HepG2 (cell line): ENCODE measurements around the gene DLL4. TPM values are rescaled to one million over a fixed set of nuclear protein-coding genes. Genes with fewer than 3 reads are reported as not detected.

Experiments
- ATAC-seq: fragments of 200-7000 bp; cut with Tn5 transposase; 3 replicates; pipeline ENCODE4 v1.9.1; 2020; ENCODE audit warnings: mild to moderate bottlenecking, moderate library complexity
- BruUV-seq: library from RNA; stranded (reverse); fragments of 400-500 nt; replicated peaks from 2 replicates; lab custom pipeline; 2021; lab: Mats Ljungman, UMichigan
- CTCF ChIA-PET: fragments of 300-600 bp; formaldehyde crosslinking; extraction: SDS; loops from one replicate; lab custom pipeline; 2021; ENCODE audit warnings: low total read pairs, inconsistent platforms, low intra/inter-chr PET ratio; lab: Yijun Ruan, JAX
- POLR2A ChIA-PET: fragments of 350-600 bp; sonication (Branson Sonifier 250); formaldehyde crosslinking; loops from one replicate; lab custom pipeline; 2020; ENCODE audit warnings: antibody characterized with exemption, inconsistent platforms; lab: Yijun Ruan, JAX
- DNase-seq: peaks from one replicate; pipeline ENCODE4 v3.0.0-alpha.2; 2015; ENCODE audit warnings: low spot score
- FAIRE-seq: peaks from 3 replicates; lab custom pipeline; 2011; peaks lifted over from hg19 to GRCh38; lab: Jason Lieb, UNC
- H2AFZ ChIP-seq: one replicate; pipeline ENCODE4 v1.6.1; 2011; ENCODE audit warnings: low read length, inconsistent platforms
- H3K27ac ChIP-seq: fragments of 300-600 bp; 3 replicates; pipeline ENCODE4 v1.8.0; 2011; ENCODE audit warnings: mixed run types, mild to moderate bottlenecking, mixed read lengths, low read length, inconsistent platforms; ENCODE audit not compliant: insufficient read depth; ENCODE audit errors: extremely low read length
- H3K27me3 ChIP-seq, 2 experiments: fragments of 200-600 bp in 1 of 2; 2 replicates in 1 of 2; 3 replicates in 1 of 2; pipeline versions ENCODE4 v1.6.0 to v1.8.0; 2011; ENCODE audit warnings: low read length in 2 of 2, mild to moderate bottlenecking in 2 of 2, moderate library complexity in 2 of 2, inconsistent platforms in 1 of 2; ENCODE audit not compliant: insufficient read depth in 2 of 2, control insufficient read depth in 1 of 2
- H3K36me3 ChIP-seq, 2 experiments: fragments of 200-600 bp in 1 of 2; replicated peaks in 1 of 2; 2 replicates in 1 of 2; 3 replicates in 1 of 2; pipeline versions ENCODE4 v1.5.1 to v1.8.0; 2011; ENCODE audit warnings: low read length in 2 of 2, inconsistent platforms in 1 of 2; ENCODE audit not compliant: insufficient read depth in 2 of 2, control insufficient read depth in 1 of 2
- H3K4me1 ChIP-seq: 2 replicates; pipeline ENCODE4 v1.5.1; 2012; ENCODE audit warnings: low read length, inconsistent platforms; ENCODE audit not compliant: insufficient read depth
- H3K4me2 ChIP-seq: 2 replicates; pipeline ENCODE4 v1.6.0; 2011; ENCODE audit warnings: low read depth, low read length, inconsistent platforms
- H3K4me3 ChIP-seq, 3 experiments: fragments of 200-600 bp in 1 of 3; sonication (generic), shearing (Covaris generic) in 1 of 3; replicated peaks in 1 of 3; 2 replicates each; pipeline ENCODE4 v1.5.1; 2011 to 2016; ENCODE audit warnings: low read length in 3 of 3, inconsistent platforms in 2 of 3, low read depth in 2 of 3, mild to moderate bottlenecking in 2 of 3, control low read depth in 1 of 3, mixed read lengths in 1 of 3; ENCODE audit not compliant: insufficient read depth in 1 of 3
- H3K79me2 ChIP-seq: one replicate; pipeline ENCODE4 v1.6.1; 2011; ENCODE audit warnings: low read length, inconsistent platforms; ENCODE audit not compliant: insufficient read depth
- H3K9ac ChIP-seq: 2 replicates; pipeline ENCODE4 v1.6.0; 2011; ENCODE audit warnings: mild to moderate bottlenecking, low read depth, low read length, inconsistent platforms; ENCODE audit not compliant: insufficient read depth
- H3K9me3 ChIP-seq: 2 replicates; pipeline ENCODE4 v1.5.1; 2012; ENCODE audit warnings: mild to moderate bottlenecking, low read length
- H4K20me1 ChIP-seq: 2 replicates; pipeline ENCODE4 v1.6.0; 2011; ENCODE audit warnings: inconsistent platforms, mild to moderate bottlenecking, low read length, moderate library complexity; ENCODE audit not compliant: insufficient read depth
- AGO2 ChIP-seq: fragments of 200-400 bp; formaldehyde crosslinking; optimal IDR thresholded peaks from 2 replicates; pipeline ENCODE3; 2017; ENCODE audit warnings: mild to moderate bottlenecking, low read depth, low read length, moderate library complexity
- ETS1 ChIP-seq: sonication (generic); formaldehyde crosslinking; IDR thresholded peaks from 2 replicates; pipeline ENCODE4 v1.4.0; 2020; ENCODE audit warnings: missing genetic modification reagents
- GTF2F1 ChIP-seq: fragments of 150-350 bp; IDR thresholded peaks from 2 replicates; pipeline ENCODE4 v1.6.1; 2014; ENCODE audit warnings: low read length
- KAT2B ChIP-seq: fragments of 150-350 bp; IDR thresholded peaks from 2 replicates; pipeline ENCODE4 v1.6.1; 2014; ENCODE audit warnings: low read depth, low read length, borderline replicate concordance
- MTA1 ChIP-seq: sonication (generic); formaldehyde crosslinking; IDR thresholded peaks from 2 replicates; pipeline ENCODE4 v1.4.0; 2020; ENCODE audit warnings: missing genetic modification reagents, mild to moderate bottlenecking, borderline replicate concordance
- RARG ChIP-seq: sonication (generic); formaldehyde crosslinking; IDR thresholded peaks from 2 replicates; pipeline ENCODE4 v1.4.0; 2020; ENCODE audit warnings: low read depth, mild to moderate bottlenecking, missing genetic modification reagents
- RFX1 ChIP-seq: fragments of 450-650 bp; IDR thresholded peaks from 2 replicates; pipeline ENCODE4 v1.6.1; 2017
- SATB2 ChIP-seq: sonication (generic); formaldehyde crosslinking; IDR thresholded peaks from 2 replicates; pipeline ENCODE4 v1.5.0; 2020; ENCODE audit warnings: missing genetic modification reagents
- TOE1 ChIP-seq: sonication (generic); formaldehyde crosslinking; IDR thresholded peaks from 2 replicates; pipeline ENCODE4 v1.4.0; 2020; ENCODE audit warnings: mild to moderate bottlenecking, missing genetic modification reagents
- ZBTB21 ChIP-seq: sonication (generic); formaldehyde crosslinking; IDR thresholded peaks from 2 replicates; pipeline ENCODE4 v1.4.0; 2020; ENCODE audit warnings: missing genetic modification reagents
- ZHX2 ChIP-seq, 2 experiments: sonication (generic) in 1 of 2; formaldehyde crosslinking in 1 of 2; IDR thresholded peaks; 2 replicates each; pipeline versions ENCODE4 v1.6.1 to v1.9.0; 2014 to 2022; ENCODE audit warnings: antibody characterized with exemption in 1 of 2, borderline replicate concordance in 1 of 2, inconsistent platforms in 1 of 2, low read depth in 1 of 2, missing genetic modification reagents in 1 of 2
- ZNF20 ChIP-seq: sonication (generic); formaldehyde crosslinking; IDR thresholded peaks from 2 replicates; pipeline ENCODE4 v1.4.0; 2020; ENCODE audit warnings: mild to moderate bottlenecking, moderate library complexity, missing genetic modification reagents
- ZNF280D ChIP-seq: sonication (generic); formaldehyde crosslinking; IDR thresholded peaks from 2 replicates; pipeline ENCODE4 v1.5.1; 2020; ENCODE audit warnings: mild to moderate bottlenecking, missing genetic modification reagents
- ZNF749 ChIP-seq: sonication (generic); formaldehyde crosslinking; IDR thresholded peaks from 2 replicates; pipeline ENCODE4 v1.8.0; 2022; ENCODE audit warnings: mild to moderate bottlenecking, missing genetic modification reagents, moderate library complexity, borderline replicate concordance
- WGBS: methylation state at CpG from one replicate; pipeline ENCODE4 v1.1.6; 2017; ENCODE audit warnings: low lambda C conversion rate; 5-methylcytosine and 5-hydroxymethylcytosine counted together
- in situ Hi-C: cut with HindIII; loops from 2 replicates; pipeline ENCODE4 v1.10.0; 2017; ENCODE audit warnings: low pct_unique_long_range_greater_than_20kb; ENCODE audit not compliant: extremely low pct_ligation_motif_present
- intact Hi-C: fragments of 100-400 bp; cut with micrococcal nuclease; formaldehyde crosslinking; loops from one replicate; pipeline ENCODE4 v1.10.0; 2022; ENCODE audit not compliant: unreplicated experiment
- polyA plus RNA-seq, 8 experiments: library from polyadenylated mRNA; depleted of rRNA in 3 of 8; stranded (reverse) in 7 of 8; unstranded in 1 of 8; fragments of >200 nt; fragmentation: Illumina TruSeq in 4 of 8; extraction: Trizol in 4 of 8; gene quantifications; 2 replicates each; pipeline versions ENCODE4 v1.2.1 to v1.2.3, GENCODE V29; 2011 to 2016; ENCODE audit warnings: low read depth in 4 of 8, missing spikeins in 1 of 8, mixed read lengths in 1 of 8; ENCODE audit not compliant: insufficient read depth in 1 of 8
- total RNA-seq, 5 experiments: library from RNA; depleted of rRNA; stranded (reverse); fragments of >200 nt; fragmentation: Illumina TruSeq; extraction: Trizol; gene quantifications; 2 replicates each; pipeline ENCODE4 v1.2.3, GENCODE V29; 2016; ENCODE audit warnings: low read depth in 1 of 5

DLL4 gene
- total and polyA plus RNA-seq, 2 of the 13 experiments (the other 11 are each of a cell fraction or from before 2014, with no cell fraction given), result 0.20 to 0.25 TPM

- intact Hi-C loops, result no loop called here
- Histone ChIP-seq H2AFZ (no peak overlapping the region), H3K36me3 (no peaks in the 10 kb centered on the region), H3K9ac (no peak overlapping the region), H3K27me3 (peaks cover 10 to 53% of the 10 kb centered on the region in 2 experiments), H3K4me3 (no peak overlapping the region), H3K9me3 (no peaks in the 10 kb centered on the region), H3K4me2 (no peak overlapping the region), H3K4me1 (no peaks in the 10 kb centered on the region), H3K27ac (no peak overlapping the region), H4K20me1 (no peaks in the 10 kb centered on the region), H3K79me2 (no peaks in the 10 kb centered on the region)
- WGBS, result 50% methylated on average over 19 of the region's 22 CpGs
- no peak for ATAC-seq
- in situ Hi-C loops, result no loop called here
- DNase-seq, result no peak
- ChIA-PET CTCF (no interaction called here), POLR2A (no interaction called here)
- BruUV-seq, result no TSS peak
- no peak for FAIRE-seq
- TF ChIP-seq ZNF749 (CRISPR knock-in tag) (no peak), ETS1 (CRISPR knock-in tag) (no peak), TOE1 (CRISPR knock-in tag) (no peak), SATB2 (CRISPR knock-in tag) (no peak), AGO2 (no peak), MTA1 (no peak), RFX1 (no peak), ZBTB21 (CRISPR knock-in tag) (no peak), ZNF280D (CRISPR knock-in tag) (no peak), ZNF20 (CRISPR knock-in tag) (no peak), KAT2B (no peak), ZHX2 (IDR thresholded peaks at IDR 0.05; ENCODE audit: low read depth) (no peak), ZHX2 (CRISPR knock-in tag; IDR thresholded peaks at IDR 0.05; ENCODE audit: borderline replicate concordance) (no peak), RARG (CRISPR knock-in tag) (no peak), GTF2F1 (no peak)
These were observed 30.4 kb downstream of the DLL4 start for GRCh38 chr15:40959331-40960141.
